ENCODE data around the gene CCL15.

Gene CCL15

GRCh38 chr17:35988164-35988563 is 13.2 kb downstream of the CCL15 start:
- DNase-seq, result no peak

- no peak for DNase-seq
These were observed 14.7 kb downstream of the CCL15 start, which contains the start of gene CCL14 for GRCh38 chr17:35986643-35987042. CCL14 (minus strand) TSS chr17:35986729; CDS start chr17:35986649, 80 bp downstream.

GRCh38 chr17:35984140-35984539 is 17.2 kb downstream of the CCL15 start:
- DNase-seq, result no peak

GRCh38 chr17:35982409-35983191 is 18.8 kb downstream of the CCL15 start:
- DNase-seq, result no peak

GRCh38 chr17:35981908-35982330 is 19.4 kb downstream of the CCL15 start:
- DNase-seq, result no peak

GRCh38 chr17:35981246-35981645 is 20.1 kb downstream of the CCL15 start, which contains the start of gene CCL16:
CCL16 (minus strand) TSS chr17:35981497; CDS start chr17:35981420, 77 bp downstream.
- no peak for DNase-seq

GRCh38 chr17:35978346-35978745 is 23.0 kb downstream of the CCL15 start:
- no peak for DNase-seq

- no peak for DNase-seq
These were observed 23.8 kb downstream of the CCL15 start for GRCh38 chr17:35977509-35977908.

- DNase-seq, result no peak
These were observed 27.8 kb downstream of the CCL15 start for GRCh38 chr17:35973333-35974260.

- no peak for DNase-seq
These were observed 28.4 kb downstream of the CCL15 start for GRCh38 chr17:35972945-35973332.

GRCh38 chr17:35972535-35972934 is 28.8 kb downstream of the CCL15 start:
- DNase-seq, result no peak

GRCh38 chr17:35972066-35972465 is 29.3 kb downstream of the CCL15 start:
- no peak for DNase-seq

- DNase-seq, result peak; percentile 80
These were observed 31.6 kb downstream of the CCL15 start for GRCh38 chr17:35969558-35970380.

GRCh38 chr17:35968520-35969054 is 32.8 kb downstream of the CCL15 start:
- no peak for DNase-seq

- no peak for DNase-seq
These were observed 36.1 kb downstream of the CCL15 start for GRCh38 chr17:35965272-35965671.

GRCh38 chr17:35963663-35964062 is 37.7 kb downstream of the CCL15 start:
- no peak for DNase-seq

GRCh38 chr17:35953720-35954119 is 47.6 kb downstream of the CCL15 start:
- DNase-seq, result no peak

- no peak for DNase-seq
These were observed 52.0 kb downstream of the CCL15 start for GRCh38 chr17:35949401-35949800.

GRCh38 chr17:35948092-35948491 is 53.3 kb downstream of the CCL15 start:
- no peak for DNase-seq
